Spleen (tissue), 11 donors: Measurements from ENCODE around the gene SERPINC1. TPM values are rescaled to one million over a fixed set of nuclear protein-coding genes. Genes with fewer than 3 reads are reported as not detected.

ENCODE experiments used
- DNase-seq: peaks from one replicate; pipeline ENCODE4 v3.0.0-alpha.2; 2020
- H3K27ac ChIP-seq, 8 donors: fragments of 200-600 bp; sonication (generic) in 7 of 8; 1 replicate in 4 of 8; 2 replicates in 4 of 8; pipeline versions ENCODE4 v1.5.0 to v1.8.0; 2016 to 2021; ENCODE audit warnings: inconsistent platforms in 4 of 8, mild to moderate bottlenecking in 4 of 8, moderate library complexity in 1 of 8
- H3K27me3 ChIP-seq, 7 donors: fragments of 200-600 bp; sonication (generic) in 6 of 7; replicated peaks in 1 of 7; 1 replicate in 4 of 7; 2 replicates in 3 of 7; pipeline versions ENCODE4 v1.5.0 to v1.8.0; 2016 to 2021; ENCODE audit warnings: inconsistent platforms in 3 of 7, mild to moderate bottlenecking in 1 of 7
- H3K36me3 ChIP-seq, 6 donors: fragments of 200-600 bp; sonication (generic) in 5 of 6; 1 replicate in 4 of 6; 2 replicates in 2 of 6; pipeline versions ENCODE4 v1.5.0 to v1.8.0; 2016 to 2021; ENCODE audit warnings: inconsistent platforms in 2 of 6
- H3K4me1 ChIP-seq, 6 donors: fragments of 200-600 bp; sonication (generic) in 5 of 6; 1 replicate in 3 of 6; 2 replicates in 3 of 6; pipeline versions ENCODE4 v1.5.0 to v1.8.0; 2016 to 2021; ENCODE audit warnings: inconsistent platforms in 3 of 6
- H3K4me3 ChIP-seq, 8 donors: fragments of 200-600 bp; sonication (generic) in 7 of 8; 1 replicate in 4 of 8; 2 replicates in 4 of 8; pipeline versions ENCODE4 v1.5.0 to v1.8.0; 2016 to 2021; ENCODE audit warnings: inconsistent platforms in 4 of 8, mild to moderate bottlenecking in 4 of 8, moderate library complexity in 2 of 8
- H3K9me3 ChIP-seq, 8 donors: fragments of 200-600 bp; sonication (generic) in 7 of 8; 1 replicate in 4 of 8; 2 replicates in 4 of 8; pipeline versions ENCODE4 v1.5.0 to v1.8.0; 2016 to 2021; ENCODE audit warnings: inconsistent platforms in 4 of 8
- POLR2A ChIP-seq, 3 donors: fragments of 450-650 bp; IDR thresholded peaks; one replicate each; pipeline ENCODE4 v1.5.1; 2017; ENCODE audit warnings: antibody characterized with exemption in 3 of 3, mild to moderate bottlenecking in 1 of 3
- POLR2AphosphoS5 ChIP-seq, 3 donors: sonication (generic); formaldehyde crosslinking; IDR thresholded peaks; one replicate each; pipeline ENCODE4 v1.5.1; 2017; ENCODE audit warnings: antibody characterized with exemption in 3 of 3
- WGBS, 5 donors: extraction: QIAGEN DNeasy Blood & Tissue Kit in 3 of 5; methylation state at CpG; one replicate each; pipeline versions ENCODE4 v1.1.5 to v1.1.7; 2013 to 2018; 5-methylcytosine and 5-hydroxymethylcytosine counted together
- intact Hi-C: fragments of 100-400 bp; cut with DNase I; formaldehyde crosslinking; loops from one replicate; pipeline ENCODE4 v1.15.0; 2023; ENCODE audit warnings: low total_unique reads
- polyA plus RNA-seq, 3 donors: library from polyadenylated mRNA; stranded (reverse); fragments of 200-250 nt; gene quantifications; one replicate each; pipeline ENCODE4 v1.2.1, GENCODE V29; 2013
- total RNA-seq, 7 donors: library from RNA; depleted of rRNA in 3 of 7; stranded (reverse); fragments of >200 nt in 3 of 7; fragmentation: NEBNext Ultra II Directional in 4 of 7; extraction: Animal tissue kit (Norgen Biotek cat#: 25700) in 4 of 7; gene quantifications; one replicate each; pipeline versions ENCODE4 v1.1.0 to v1.2.1, GENCODE V29; 2016 to 2021
- TF ChIP-seq, protein P1 (sequence below), 11 experiments: fragments of 200-600 bp in 7 of 11; fragments of 450-650 bp in 4 of 11; sonication (generic) in 4 of 11; IDR thresholded peaks in 8 of 11; conservative IDR thresholded peaks in 3 of 11; 1 replicate in 7 of 11; 2 replicates in 4 of 11; pipeline versions ENCODE4 v1.4.0 to v1.8.0; 2016 to 2021; ENCODE audit warnings: antibody characterized with exemption in 11 of 11, inconsistent platforms in 4 of 11, mild to moderate bottlenecking in 1 of 11
- donor health status: healthy with polysubstance abuse.
- donor health status: DM: no; HTN: no; CAD: no; lungs with moderate emphysema.
- donor health status: DM: no; HTN: no; CAD: no.
- donor health status: Bipolar disorder and iron deficiency.
- donor health status: healthy.
- donor health status: DM: no; HTN: no; CAD: no.
- donor health status: DM: yes; HTN: yes; CAD: no.

The SERPINC1 gene
- total and polyA plus RNA-seq, 10 donors, result 0.10 to 0.49 (median 0.17) TPM; not detected in 6

DNA sequence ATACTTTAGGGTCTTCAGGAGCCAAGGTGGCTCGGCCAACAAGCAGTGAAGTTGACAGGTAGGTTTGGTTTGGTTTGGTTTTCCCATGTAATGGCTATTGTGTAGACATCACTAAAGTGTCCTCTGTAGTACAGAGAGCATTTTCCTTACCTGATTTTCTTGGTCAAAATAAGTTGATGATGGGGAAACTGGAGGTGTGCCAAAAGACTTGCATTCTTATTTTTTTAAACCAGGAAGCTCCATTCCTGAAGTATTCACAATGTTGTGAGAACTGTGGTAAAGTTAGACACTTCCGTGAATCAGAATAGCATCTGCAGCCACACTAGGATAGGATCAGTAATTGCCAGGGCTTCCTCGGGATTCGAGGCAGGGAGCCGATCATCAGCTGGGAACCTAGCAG is 46.0 kb downstream of the SERPINC1 start:
- intact Hi-C loops, result no loop called here
- 67 to 73% (median 69%) methylated on average over 5 of the region's 5 CpGs for WGBS, 5 donors
- Histone ChIP-seq H3K9me3 (no peaks in the 10 kb centered on the region), H3K4me3 (peak overlapping the region in 3 of 8 donors; percentile 12 to 91 (median 16)), H3K4me1 (peaks cover 30 to 70% (median 50%) of the 10 kb centered on the region in 6 donors), H3K36me3 (peaks cover 0 to 50% (median 18%) of the 10 kb centered on the region in 6 donors), H3K27ac (peak overlapping the region; percentile 72 to 99 (median 98)), H3K27me3 (no peaks in the 10 kb centered on the region)
- no peak for DNase-seq
- TF ChIP-seq POLR2AphosphoS5 (IDR thresholded peaks at IDR 0.05), result no peak
- TF ChIP-seq, protein P1, sequence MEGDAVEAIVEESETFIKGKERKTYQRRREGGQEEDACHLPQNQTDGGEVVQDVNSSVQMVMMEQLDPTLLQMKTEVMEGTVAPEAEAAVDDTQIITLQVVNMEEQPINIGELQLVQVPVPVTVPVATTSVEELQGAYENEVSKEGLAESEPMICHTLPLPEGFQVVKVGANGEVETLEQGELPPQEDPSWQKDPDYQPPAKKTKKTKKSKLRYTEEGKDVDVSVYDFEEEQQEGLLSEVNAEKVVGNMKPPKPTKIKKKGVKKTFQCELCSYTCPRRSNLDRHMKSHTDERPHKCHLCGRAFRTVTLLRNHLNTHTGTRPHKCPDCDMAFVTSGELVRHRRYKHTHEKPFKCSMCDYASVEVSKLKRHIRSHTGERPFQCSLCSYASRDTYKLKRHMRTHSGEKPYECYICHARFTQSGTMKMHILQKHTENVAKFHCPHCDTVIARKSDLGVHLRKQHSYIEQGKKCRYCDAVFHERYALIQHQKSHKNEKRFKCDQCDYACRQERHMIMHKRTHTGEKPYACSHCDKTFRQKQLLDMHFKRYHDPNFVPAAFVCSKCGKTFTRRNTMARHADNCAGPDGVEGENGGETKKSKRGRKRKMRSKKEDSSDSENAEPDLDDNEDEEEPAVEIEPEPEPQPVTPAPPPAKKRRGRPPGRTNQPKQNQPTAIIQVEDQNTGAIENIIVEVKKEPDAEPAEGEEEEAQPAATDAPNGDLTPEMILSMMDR (IDR thresholded peaks at IDR 0.05 in 8 of 11, conservative IDR thresholded peaks at IDR 0.05 in 3 of 11), result no peak
- TF ChIP-seq POLR2A (IDR thresholded peaks at IDR 0.05), result no peak

DNA sequence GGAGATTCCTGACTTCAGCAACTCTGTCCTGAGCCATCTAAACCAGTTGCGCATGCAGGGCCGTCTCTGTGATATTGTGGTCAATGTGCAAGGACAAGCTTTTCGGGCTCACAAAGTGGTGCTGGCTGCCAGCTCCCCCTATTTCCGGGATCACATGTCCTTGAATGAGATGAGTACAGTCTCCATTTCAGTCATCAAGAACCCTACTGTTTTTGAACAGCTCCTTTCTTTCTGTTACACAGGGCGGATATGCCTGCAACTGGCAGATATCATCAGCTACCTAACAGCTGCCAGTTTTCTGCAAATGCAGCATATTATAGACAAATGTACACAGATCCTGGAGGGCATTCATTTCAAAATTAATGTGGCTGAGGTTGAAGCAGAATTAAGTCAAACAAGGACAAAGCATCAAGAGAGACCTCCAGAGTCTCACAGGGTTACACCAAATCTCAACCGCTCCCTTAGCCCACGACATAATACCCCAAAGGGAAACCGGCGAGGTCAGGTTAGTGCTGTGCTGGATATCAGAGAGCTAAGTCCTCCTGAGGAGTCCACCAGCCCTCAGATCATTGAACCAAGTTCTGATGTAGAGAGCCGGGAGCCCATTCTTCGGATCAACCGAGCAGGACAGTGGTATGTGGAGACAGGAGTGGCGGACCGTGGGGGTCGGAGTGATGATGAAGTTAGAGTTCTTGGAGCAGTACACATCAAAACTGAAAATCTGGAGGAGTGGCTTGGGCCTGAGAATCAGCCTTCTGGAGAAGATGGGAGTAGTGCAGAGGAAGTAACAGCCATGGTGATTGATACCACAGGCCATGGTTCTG is 46.7 kb downstream of the SERPINC1 start:
- peak overlapping the region in 4 of 8 donors; percentile 8 to 91 (median 14) for H3K4me3 ChIP-seq
- H3K27ac ChIP-seq, result peak overlapping the region; percentile 72 to 99 (median 98)
- H3K9me3 ChIP-seq, result no peaks in the 10 kb centered on the region
- H3K36me3 ChIP-seq, result peaks cover 0 to 50% (median 15%) of the 10 kb centered on the region in 6 donors
- WGBS, 5 donors, result 53 to 63% (median 57%) methylated on average over 15 of the region's 15 CpGs
- DNase-seq, result peak; percentile 83
- intact Hi-C loops, result no loop called here
- no peaks in the 10 kb centered on the region for H3K27me3 ChIP-seq
- H3K4me1 ChIP-seq, result peaks cover 36 to 77% (median 56%) of the 10 kb centered on the region in 6 donors
- TF ChIP-seq, protein P1 (IDR thresholded peaks at IDR 0.05 in 8 of 11, conservative IDR thresholded peaks at IDR 0.05 in 3 of 11), result no peak
- TF ChIP-seq POLR2AphosphoS5 (IDR thresholded peaks at IDR 0.05) (peak in 2 of 3 donors; percentile 66 to 84), POLR2A (IDR thresholded peaks at IDR 0.05) (peak in 1 of 3 donors; percentile 65)

DNA sequence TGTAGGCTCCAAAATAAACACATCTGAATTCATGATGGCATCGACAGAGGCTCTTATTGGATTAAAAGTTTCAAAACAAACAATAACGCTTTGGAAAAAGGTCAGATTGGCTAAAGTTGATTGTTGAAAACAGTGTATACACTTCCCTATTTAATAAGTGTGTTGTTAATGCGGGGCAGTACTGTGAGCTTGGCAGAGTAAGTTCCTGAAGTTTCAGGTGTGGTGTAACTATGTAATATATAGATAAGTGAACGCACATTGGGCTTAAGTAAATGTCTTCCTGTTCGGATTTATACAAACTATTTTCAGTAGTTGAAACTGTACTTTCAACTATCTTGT is 48.1 kb downstream of the SERPINC1 start:
- TF ChIP-seq, protein P1 (IDR thresholded peaks at IDR 0.05 in 8 of 11, conservative IDR thresholded peaks at IDR 0.05 in 3 of 11), result no peak
- no peak for TF ChIP-seq POLR2AphosphoS5 (IDR thresholded peaks at IDR 0.05)
- TF ChIP-seq POLR2A (IDR thresholded peaks at IDR 0.05), result no peak
- no peaks in the 10 kb centered on the region for H3K27me3 ChIP-seq
- 3 to 6% (median 4%) methylated on average over 5 of the region's 5 CpGs for WGBS, 5 donors
- no peaks in the 10 kb centered on the region for H3K9me3 ChIP-seq
- H3K36me3 ChIP-seq, result peaks cover 0 to 51% (median 27%) of the 10 kb centered on the region in 6 donors
- H3K27ac ChIP-seq, result peak overlapping the region; percentile 97 to 99 (median 98)
- intact Hi-C loops, result loop anchor here (10.0 kb wide), 1 partner anchor 66 kb away; no protein-coding TSS in a partner anchor
- H3K4me3 ChIP-seq, result peak overlapping the region; percentile 75 to 95 (median 84)
- H3K4me1 ChIP-seq, result peaks cover 50 to 88% (median 71%) of the 10 kb centered on the region in 6 donors
- no peak for DNase-seq
